ENCODE results near the gene SLC26A1. TPM values are rescaled to one million over a fixed set of nuclear protein-coding genes. Genes with fewer than 3 reads are reported as not detected.

SLC26A1 gene
- total and polyA plus RNA-seq, 12 donors, result 0.06 to 0.66 (median 0.33) TPM; not detected in 8

DNA sequence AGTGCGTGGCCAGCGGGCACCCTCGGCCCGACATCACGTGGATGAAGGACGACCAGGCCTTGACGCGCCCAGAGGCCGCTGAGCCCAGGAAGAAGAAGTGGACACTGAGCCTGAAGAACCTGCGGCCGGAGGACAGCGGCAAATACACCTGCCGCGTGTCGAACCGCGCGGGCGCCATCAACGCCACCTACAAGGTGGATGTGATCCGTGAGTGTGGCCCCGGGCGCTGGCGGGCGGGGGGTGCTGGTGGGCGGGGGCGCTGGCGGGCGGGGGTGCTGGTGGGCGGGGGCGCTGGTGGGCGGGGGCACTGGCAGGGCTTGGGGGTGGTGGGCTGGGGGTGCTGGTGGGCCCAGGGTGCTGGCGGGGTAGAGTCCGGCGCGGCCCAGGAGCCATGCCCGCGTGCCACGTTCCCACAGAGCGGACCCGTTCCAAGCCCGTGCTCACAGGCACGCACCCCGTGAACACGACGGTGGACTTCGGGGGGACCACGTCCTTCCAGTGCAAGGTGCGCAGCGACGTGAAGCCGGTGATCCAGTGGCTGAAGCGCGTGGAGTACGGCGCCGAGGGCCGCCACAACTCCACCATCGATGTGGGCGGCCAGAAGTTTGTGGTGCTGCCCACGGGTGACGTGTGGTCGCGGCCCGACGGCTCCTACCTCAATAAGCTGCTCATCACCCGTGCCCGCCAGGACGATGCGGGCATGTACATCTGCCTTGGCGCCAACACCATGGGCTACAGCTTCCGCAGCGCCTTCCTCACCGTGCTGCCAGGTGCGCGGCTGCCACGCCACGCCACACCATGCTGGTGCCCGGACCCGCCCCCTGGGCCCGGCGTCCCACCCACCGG is 30.9 kb upstream of the SLC26A1 start:
- no peaks in the 10 kb centered on the region for H3K9me3 ChIP-seq
- no peak overlapping the region for H3K27ac ChIP-seq
- 97% methylated on average over 72 to 83 of the region's 83 CpGs for WGBS, 2 donors
- no peak for TF ChIP-seq CTCF (IDR thresholded peaks at IDR 0.05)
- H3K4me3 ChIP-seq, result no peak overlapping the region
- H3K4me1 ChIP-seq, result peaks cover 0 to 8% (median 0%) of the 10 kb centered on the region in 9 donors
- H3K36me3 ChIP-seq, result peaks cover 0 to 15% (median 0%) of the 10 kb centered on the region in 9 donors
- peaks cover 0 to 1% (median 0%) of the 10 kb centered on the region in 7 donors for H3K27me3 ChIP-seq
- DNase-seq (no peak), ATAC-seq (no peak)
- intact Hi-C loops (cut with DNase I), result no loop called here

DNA sequence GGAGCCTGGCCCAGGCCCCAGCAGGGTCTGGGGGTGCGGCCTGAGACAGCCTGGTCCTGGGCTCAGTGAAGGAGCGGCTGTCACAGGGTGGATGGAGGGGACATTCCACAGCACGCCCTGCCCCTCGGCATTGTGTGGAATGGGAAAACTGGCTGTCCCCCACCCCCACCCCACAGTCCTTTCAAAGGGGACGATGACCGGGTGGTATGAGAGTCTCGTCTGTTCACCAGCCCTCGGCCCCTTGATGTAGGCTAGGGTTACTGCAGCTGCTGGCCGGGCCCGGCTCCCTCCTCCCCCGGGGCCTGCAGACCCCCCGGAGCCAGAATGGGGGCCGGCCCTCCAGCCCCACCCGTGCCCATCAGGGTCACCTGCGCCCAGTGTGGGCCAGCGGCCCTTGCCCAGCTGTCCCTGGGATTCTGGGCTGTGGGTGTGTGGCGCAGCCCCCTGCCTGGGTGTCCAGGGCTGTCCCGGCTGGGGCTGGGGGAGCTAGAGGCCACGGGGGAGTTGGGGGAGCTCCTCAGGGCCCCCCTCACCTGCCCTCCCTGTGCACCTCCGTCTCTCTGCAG is 30.0 kb upstream of the SLC26A1 start:
- Histone ChIP-seq H3K27me3 (no peaks in the 10 kb centered on the region), H3K9me3 (no peaks in the 10 kb centered on the region), H3K4me3 (no peak overlapping the region), H3K36me3 (peaks cover 0 to 15% (median 0%) of the 10 kb centered on the region in 9 donors), H3K27ac (no peak overlapping the region), H3K4me1 (peaks cover 0 to 8% (median 0%) of the 10 kb centered on the region in 9 donors)
- WGBS, 2 donors, result 94 to 95% methylated on average over 20 of the region's 20 CpGs
- ATAC-seq, result no peak
- TF ChIP-seq CTCF (IDR thresholded peaks at IDR 0.05), result no peak
- DNase-seq, result no peak
- intact Hi-C loops (cut with DNase I), result no loop called here

DNA sequence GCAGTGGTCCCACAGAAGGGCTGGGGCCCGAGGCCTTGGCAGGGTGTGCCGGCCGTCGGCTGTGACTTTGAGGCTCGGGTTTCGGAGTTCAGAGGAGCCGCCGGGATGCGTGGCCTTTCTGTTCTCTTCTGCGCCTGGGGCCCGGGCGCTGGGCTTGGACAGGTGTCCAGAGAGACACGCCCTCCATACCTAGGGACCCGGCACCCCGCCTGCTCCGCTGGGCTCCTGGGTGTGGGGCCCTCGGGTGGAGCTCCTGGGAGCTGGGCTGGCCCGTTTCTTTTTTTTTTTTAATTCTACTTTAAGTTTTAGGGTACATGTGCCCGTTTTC is 29.5 kb upstream of the SLC26A1 start:
- no peak for DNase-seq
- Histone ChIP-seq H3K4me1 (peaks cover 0 to 8% (median 0%) of the 10 kb centered on the region in 9 donors), H3K36me3 (peaks cover 0 to 15% (median 0%) of the 10 kb centered on the region in 9 donors), H3K4me3 (no peak overlapping the region), H3K9me3 (no peaks in the 10 kb centered on the region), H3K27me3 (no peaks in the 10 kb centered on the region), H3K27ac (no peak overlapping the region)
- no peak for ATAC-seq
- WGBS, 2 donors, result 88 to 95% methylated on average over 19 of the region's 19 CpGs
- TF ChIP-seq CTCF (IDR thresholded peaks at IDR 0.05), result no peak
- intact Hi-C loops (cut with DNase I), result no loop called here

DNA sequence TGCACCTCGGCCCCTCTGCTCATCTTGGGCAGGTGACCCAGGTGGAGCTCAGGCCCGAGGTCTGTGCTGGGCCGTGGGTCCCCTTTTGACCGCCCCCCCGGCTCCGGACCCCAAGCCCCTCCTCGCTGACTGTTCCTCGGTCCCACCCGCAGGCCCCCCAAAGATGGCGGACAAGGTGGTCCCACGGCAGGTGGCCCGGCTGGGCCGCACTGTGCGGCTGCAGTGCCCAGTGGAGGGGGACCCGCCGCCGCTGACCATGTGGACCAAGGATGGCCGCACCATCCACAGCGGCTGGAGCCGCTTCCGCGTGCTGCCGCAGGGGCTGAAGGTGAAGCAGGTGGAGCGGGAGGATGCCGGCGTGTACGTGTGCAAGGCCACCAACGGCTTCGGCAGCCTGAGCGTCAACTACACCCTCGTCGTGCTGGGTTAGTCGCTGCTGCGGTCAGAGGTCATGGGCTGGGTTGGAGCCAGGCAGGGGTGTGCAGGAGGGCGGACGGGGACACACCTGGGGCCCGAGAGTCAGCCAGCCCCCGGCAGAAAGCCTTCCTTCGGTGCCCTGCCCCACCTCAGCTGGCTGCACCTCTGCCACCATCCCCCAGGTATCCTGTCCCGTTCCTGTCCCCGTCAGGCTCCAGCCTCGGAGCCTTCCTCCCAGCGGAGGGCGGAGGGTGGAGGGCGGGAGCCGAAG is 29.0 kb upstream of the SLC26A1 start:
- H3K4me1 ChIP-seq, result peaks cover 0 to 8% (median 0%) of the 10 kb centered on the region in 9 donors
- H3K27me3 ChIP-seq, result no peaks in the 10 kb centered on the region
- ATAC-seq (no peak), DNase-seq (no peak)
- 93 to 96% methylated on average over 46 of the region's 46 CpGs for WGBS, 2 donors
- intact Hi-C loops (cut with DNase I), result no loop called here
- no peak for TF ChIP-seq CTCF (IDR thresholded peaks at IDR 0.05)
- H3K9me3 ChIP-seq, result no peaks in the 10 kb centered on the region
- H3K4me3 ChIP-seq, result no peak overlapping the region
- no peak overlapping the region for H3K27ac ChIP-seq
- H3K36me3 ChIP-seq, result peaks cover 0 to 15% (median 0%) of the 10 kb centered on the region in 9 donors
